GM19467 (cell line): ENCODE measurements around the gene PAQR9.

Source experiments
- ATAC-seq: cut with Tn5 transposase; IDR thresholded peaks from one replicate; pipeline ENCODE4 v1.9.1; 2021; ENCODE audit warnings: mild to moderate bottlenecking, moderate library complexity; ENCODE audit not compliant: unreplicated experiment

PAQR9 gene

DNA sequence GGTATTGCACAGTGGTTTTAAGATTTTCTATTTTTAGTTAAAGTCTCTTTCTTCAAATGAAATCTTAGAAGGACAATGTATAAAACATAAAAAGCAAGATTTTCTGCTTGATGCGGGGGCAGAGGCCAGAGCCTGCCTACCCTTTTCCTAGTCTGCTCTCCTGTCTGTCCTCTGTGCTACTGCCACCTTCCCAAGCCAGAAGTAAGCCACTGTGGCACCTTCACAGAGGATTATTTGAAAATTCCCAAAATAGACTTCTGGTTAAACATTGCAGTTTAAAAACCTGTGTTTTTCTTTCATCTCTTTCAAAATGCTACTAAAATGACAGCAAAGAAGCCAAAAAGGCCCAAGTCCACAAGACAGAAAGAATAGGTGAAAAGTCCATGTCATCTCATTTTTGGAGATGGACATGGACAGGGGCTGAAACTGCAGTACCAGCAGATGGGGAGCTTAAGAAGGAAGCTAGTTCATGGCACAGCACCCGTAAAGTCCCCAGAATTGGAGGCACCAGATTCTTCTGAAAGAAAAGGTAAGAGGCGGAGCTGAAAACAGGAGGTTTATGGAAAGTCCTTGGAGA is 37.0 kb downstream of the PAQR9 start:
- ATAC-seq = no peak

DNA sequence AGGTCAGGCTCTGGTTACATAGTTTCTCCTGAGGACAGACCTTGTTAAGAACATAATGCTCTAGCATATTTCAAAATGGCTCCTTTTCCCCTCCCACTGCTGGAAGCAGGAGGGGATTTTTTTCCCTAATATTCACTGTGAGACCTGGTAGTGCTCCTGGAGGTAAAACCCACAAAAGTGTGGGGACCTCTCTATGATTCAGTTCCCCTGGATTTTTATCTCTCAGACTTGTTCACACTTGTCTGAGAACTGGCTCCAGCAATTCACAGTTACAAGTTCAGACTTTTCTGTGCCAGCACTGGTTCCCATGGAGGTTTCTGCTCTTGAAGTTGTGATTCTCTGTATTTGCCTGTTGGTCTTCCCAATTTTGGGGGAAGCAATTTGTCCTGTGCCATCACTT is 38.3 kb downstream of the PAQR9 start:
- no peak for ATAC-seq

DNA sequence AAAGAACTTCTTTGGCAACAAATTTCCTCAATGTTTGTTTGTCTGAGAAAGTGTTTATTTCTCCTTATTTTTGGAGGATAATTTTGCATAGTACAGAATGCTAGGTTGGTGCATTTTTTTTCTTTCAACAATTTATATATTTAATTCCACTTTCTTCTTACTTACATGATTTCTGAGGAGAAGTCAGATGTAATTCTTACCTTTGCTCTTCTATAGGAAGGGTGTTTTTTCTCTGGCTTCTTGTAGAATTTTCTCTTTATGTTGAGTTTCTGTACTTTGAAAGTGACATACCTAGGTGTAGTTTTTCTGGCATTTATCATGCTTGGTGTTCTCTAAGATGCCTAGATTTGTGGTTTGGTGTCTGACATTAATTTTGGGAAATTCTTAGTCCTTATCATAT is 39.8 kb downstream of the PAQR9 start:
- ATAC-seq = no peak

DNA sequence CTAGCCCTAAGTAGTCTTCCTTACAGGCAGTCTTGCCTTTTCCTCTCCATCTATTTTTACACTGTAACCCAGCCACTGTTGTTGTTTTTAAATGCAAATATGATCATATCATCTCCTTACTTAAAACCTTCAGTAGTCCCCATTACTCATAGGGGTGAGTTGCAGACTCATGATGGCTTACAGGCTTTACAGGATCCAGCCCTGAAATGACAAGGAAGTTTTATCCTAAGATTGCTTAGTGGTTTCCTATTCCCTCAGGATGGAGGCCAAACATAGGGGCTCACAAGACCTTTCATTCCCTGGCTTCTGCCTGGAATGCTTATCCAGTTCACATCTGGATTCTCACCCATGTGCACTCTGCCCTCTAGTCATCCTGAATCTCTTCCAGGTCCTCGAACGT is 46.9 kb downstream of the PAQR9 start:
- no peak for ATAC-seq

DNA sequence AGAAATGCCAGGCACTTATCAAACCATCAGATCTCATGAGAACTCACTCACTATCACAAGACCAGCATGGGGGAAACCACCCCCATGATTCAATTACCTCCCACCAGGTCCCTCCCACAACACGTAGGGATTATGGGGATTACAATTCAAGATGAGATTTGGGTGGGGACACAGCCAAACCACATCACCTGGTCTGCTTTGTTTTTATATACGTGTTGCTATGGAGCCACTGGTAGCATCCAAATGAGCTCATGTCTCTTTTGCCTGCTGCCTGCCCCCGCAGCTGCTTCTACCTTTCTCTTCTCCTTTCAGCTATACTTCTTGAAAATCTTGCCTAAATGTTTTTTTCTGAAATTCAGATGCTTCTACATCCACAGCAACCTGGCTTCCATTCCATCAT is 47.8 kb downstream of the PAQR9 start:
- no peak for ATAC-seq

DNA sequence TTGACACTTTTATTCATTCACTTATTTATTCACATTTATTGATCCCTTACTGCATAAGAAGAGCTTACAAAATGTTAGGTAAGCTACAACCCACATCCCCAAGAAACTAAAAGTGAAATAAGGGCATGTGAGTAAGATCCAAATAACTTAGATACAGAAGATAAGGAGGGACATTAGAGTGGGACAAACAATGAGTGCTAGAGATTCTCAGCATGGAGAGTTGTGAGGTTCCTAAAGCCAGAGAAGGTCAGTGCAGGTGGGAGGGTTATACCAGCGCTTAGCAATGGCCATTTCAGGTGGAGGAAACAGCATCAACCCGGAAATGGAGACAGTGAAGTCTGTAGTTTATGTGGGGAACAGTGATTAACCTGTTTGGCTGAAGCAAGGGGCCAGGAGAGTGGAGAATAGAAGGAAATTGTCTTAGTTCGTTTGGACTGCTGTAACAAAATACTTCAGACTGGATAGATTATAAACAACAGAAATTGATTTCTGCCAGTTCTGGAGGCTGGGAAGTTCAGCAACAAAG is 49.1 kb downstream of the PAQR9 start:
- ATAC-seq = no peak

DNA sequence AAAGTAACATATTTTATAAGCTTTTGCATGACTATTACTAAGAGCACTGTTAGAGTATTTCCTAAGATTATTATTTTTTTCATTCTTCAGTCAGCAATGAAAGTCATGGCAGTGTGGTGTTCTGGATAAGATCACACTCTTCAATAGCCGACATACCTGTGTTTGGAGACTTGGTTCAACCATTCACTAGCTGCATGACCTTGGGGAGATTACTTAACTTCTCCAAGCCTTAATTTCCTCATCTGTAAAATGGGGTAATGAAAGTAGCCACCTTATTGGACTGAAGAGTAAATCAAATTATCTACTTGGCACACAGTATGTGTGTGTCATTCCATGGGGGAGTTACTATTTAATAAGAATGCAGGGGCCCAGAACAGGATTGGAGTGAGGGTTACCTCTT is 50.0 kb downstream of the PAQR9 start:
- no peak for ATAC-seq

DNA sequence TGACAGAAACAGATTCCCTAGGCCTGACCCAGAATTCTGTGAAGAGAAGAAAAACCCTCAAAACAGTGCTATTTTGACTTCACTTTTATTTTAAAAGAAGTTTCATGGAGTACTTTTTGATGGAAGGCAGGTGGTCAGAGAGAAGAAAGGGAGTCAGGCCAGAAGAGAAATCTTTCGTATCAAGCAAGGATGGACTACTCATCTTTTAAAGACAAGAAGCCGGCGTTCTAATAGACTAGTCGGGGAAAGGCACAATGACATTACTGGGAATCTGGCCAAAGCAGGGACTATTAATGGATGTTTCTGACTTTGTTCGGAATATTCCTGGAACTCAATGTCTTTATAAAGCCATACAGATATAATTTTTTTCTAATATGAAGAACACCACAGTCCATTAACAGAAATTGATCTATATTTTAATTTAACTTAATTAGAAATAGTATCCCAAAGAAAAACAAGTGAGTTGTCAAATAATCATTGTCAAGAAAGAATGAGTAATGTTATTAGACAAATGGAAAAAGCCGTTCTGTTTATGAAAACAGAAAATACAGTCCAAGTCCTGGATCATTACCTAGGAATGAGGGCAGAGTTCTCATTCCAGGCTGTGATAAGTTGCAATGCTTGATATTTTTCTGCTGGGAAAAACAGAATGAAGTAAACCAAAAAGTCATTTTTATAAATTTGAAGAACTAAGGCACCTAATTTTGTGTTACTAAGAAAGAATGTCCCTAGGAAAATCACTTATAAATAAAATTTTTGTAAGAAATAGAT is 50.9 kb downstream of the PAQR9 start:
- ATAC-seq = no peak
